Prostate gland (tissue), 2 donors: ENCODE data around the gene BCL6B. TPM values are rescaled to one million over a fixed set of nuclear protein-coding genes. Genes with fewer than 3 reads are reported as not detected.

ENCODE experiments used
- DNase-seq: peaks from one replicate; pipeline ENCODE4 v3.0.0-alpha.2; 2019; ENCODE audit warnings: low spot score
- H3K27ac ChIP-seq, 2 donors: fragments of 200-600 bp; sonication (generic); 2 replicates each; pipeline ENCODE4 v1.5.1; 2017 to 2019
- H3K27me3 ChIP-seq: fragments of 200-600 bp; sonication (generic); replicated peaks from 2 replicates; pipeline ENCODE4 v1.5.1; 2019; ENCODE audit not compliant: insufficient read depth
- H3K36me3 ChIP-seq, 2 donors: fragments of 200-600 bp; sonication (generic); 1 replicate in 1 of 2; 2 replicates in 1 of 2; pipeline versions ENCODE4 v1.5.1 to v1.8.1; 2017 to 2019
- H3K4me1 ChIP-seq: fragments of 200-600 bp; sonication (generic); replicated peaks from 2 replicates; pipeline ENCODE4 v1.5.1; 2019
- H3K4me3 ChIP-seq, 2 donors: fragments of 200-600 bp; sonication (generic); 2 replicates each; pipeline ENCODE4 v1.5.1; 2017 to 2019
- H3K9me3 ChIP-seq: fragments of 200-600 bp; sonication (generic); 2 replicates; pipeline ENCODE4 v1.5.1; 2017
- POLR2A ChIP-seq: fragments of 450-650 bp; IDR thresholded peaks from one replicate; pipeline ENCODE4 v1.6.1; 2016; ENCODE audit warnings: antibody characterized with exemption, mild to moderate bottlenecking
- POLR2AphosphoS5 ChIP-seq: sonication (generic); formaldehyde crosslinking; IDR thresholded peaks from one replicate; pipeline ENCODE4 v1.6.1; 2017; ENCODE audit warnings: antibody characterized with exemption
- WGBS: methylation state at CpG from one replicate; pipeline ENCODE4 v1.1.5; 2018; 5-methylcytosine and 5-hydroxymethylcytosine counted together
- intact Hi-C: fragments of 100-400 bp; cut with DNase I; formaldehyde crosslinking; loops from one replicate; pipeline ENCODE4 v1.14.2; 2022
- microRNA counts, 2 donors: library from miRNA; unstranded; fragments of <30 nt; microRNA quantifications; one replicate each; lab custom pipeline; 2016 to 2017
- small RNA-seq, 2 donors: library from RNA; depleted of rRNA; stranded (forward); fragments of <200 nt; gene quantifications; one replicate each; pipeline ENCODE3, GENCODE V24; 2016
- total RNA-seq, 2 donors: library from RNA; depleted of rRNA; stranded (reverse); fragments of >200 nt; gene quantifications; one replicate each; pipeline ENCODE4 v1.1.0, GENCODE V29; 2016
- TF ChIP-seq, protein P1 (sequence below), 4 experiments: fragments of 200-600 bp in 2 of 4; fragments of 450-650 bp in 2 of 4; sonication (generic) in 2 of 4; IDR thresholded peaks; 1 replicate in 3 of 4; 2 replicates in 1 of 4; pipeline ENCODE4 v1.5.1; 2016 to 2019; ENCODE audit warnings: antibody characterized with exemption in 4 of 4, mild to moderate bottlenecking in 2 of 4, moderate library complexity in 2 of 4

BCL6B gene
- total RNA-seq, 2 donors from 2014 or later, result 0.96 to 4.0 TPM

DNA sequence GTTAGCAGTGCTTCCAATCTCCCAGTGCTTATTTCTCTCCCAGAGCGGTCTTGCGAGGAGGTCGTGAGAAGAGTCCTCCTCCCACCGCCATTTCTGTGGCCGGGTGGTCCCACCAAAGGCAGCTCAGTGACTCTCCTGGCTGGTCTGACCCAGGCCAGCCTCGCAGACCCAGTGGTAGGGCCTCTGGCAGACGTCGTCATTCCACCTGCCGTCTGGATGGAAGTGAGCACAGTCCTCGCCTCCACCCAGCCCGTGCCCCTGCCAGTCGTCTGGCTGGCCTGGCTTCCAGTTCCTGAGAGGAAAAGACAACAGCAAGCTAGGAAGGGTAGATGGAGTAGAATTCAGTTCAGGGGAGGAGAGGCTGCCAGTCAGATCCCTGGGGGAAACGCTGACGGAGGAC is 52.1 kb downstream of the BCL6B start:
- Histone ChIP-seq H3K4me1 (no peaks in the 10 kb centered on the region), H3K36me3 (no peaks in the 10 kb centered on the region), H3K9me3 (no peaks in the 10 kb centered on the region), H3K27me3 (no peaks in the 10 kb centered on the region), H3K27ac (no peak overlapping the region), H3K4me3 (no peak overlapping the region)
- DNase-seq, result no peak
- 89% methylated on average over 13 of the region's 14 CpGs for WGBS
- intact Hi-C loops, result no loop called here
- TF ChIP-seq, protein P1, sequence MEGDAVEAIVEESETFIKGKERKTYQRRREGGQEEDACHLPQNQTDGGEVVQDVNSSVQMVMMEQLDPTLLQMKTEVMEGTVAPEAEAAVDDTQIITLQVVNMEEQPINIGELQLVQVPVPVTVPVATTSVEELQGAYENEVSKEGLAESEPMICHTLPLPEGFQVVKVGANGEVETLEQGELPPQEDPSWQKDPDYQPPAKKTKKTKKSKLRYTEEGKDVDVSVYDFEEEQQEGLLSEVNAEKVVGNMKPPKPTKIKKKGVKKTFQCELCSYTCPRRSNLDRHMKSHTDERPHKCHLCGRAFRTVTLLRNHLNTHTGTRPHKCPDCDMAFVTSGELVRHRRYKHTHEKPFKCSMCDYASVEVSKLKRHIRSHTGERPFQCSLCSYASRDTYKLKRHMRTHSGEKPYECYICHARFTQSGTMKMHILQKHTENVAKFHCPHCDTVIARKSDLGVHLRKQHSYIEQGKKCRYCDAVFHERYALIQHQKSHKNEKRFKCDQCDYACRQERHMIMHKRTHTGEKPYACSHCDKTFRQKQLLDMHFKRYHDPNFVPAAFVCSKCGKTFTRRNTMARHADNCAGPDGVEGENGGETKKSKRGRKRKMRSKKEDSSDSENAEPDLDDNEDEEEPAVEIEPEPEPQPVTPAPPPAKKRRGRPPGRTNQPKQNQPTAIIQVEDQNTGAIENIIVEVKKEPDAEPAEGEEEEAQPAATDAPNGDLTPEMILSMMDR (IDR thresholded peaks at IDR 0.05), result no peak
- TF ChIP-seq POLR2A (no peak), POLR2AphosphoS5 (no peak)

DNA sequence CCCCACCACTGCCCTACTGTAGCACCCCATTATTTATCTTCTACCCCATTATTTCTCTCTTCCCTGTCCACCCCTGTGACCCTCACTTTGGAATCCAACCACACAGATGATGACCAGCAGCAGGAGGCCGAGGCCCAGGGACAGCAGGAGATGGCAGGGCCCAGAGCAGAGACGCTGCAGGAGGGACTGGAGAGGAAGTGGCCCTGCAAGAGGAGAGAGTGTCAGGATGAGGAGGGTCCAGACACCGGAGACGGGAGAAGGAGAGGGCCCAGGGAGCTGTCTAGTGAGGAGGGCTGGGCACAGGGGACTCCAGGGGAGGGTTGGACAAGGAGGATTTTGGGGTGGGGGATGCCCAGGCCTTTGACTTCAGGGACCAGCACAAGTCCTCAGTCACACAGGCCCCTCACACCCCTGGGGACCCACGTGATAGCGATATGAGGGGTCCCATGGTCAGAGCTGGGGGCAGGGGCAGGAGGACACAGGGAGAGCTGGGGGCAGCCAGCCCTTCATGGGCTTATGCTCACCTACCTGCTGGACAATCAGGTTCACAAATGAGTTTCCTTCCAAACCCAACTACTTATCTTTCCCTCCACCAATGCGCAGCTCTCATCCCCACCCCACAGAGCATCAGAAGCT is 55.2 kb downstream of the BCL6B start:
- Histone ChIP-seq H3K9me3 (no peaks in the 10 kb centered on the region), H3K36me3 (no peaks in the 10 kb centered on the region), H3K27ac (no peak overlapping the region), H3K4me1 (no peaks in the 10 kb centered on the region), H3K4me3 (no peak overlapping the region), H3K27me3 (no peaks in the 10 kb centered on the region)
- intact Hi-C loops, result no loop called here
- TF ChIP-seq POLR2AphosphoS5 (no peak), POLR2A (no peak)
- TF ChIP-seq, protein P1 (IDR thresholded peaks at IDR 0.05), result no peak
- 89% methylated on average over 7 of the region's 7 CpGs for WGBS
- no peak for DNase-seq

DNA sequence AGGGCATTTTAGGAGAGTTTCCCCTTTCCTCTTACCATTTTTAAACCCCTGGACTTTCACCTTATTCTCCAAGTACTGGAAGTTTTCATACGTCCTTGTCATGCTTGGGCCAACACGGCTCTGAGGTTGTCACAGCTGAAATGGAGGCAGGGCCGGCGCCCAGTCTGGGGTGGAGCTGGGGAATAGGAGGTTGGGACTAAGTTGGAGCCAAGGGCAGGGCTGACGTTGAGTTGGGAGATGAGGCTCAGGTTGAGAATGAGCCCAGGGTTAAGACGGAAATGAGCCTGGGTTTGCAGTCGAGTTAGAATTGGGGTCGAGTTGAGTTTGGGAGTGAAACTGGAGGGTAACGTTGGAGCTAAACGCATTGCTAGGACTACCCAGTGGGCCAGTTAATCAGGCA is 55.9 kb downstream of the BCL6B start:
- H3K27me3 ChIP-seq, result no peaks in the 10 kb centered on the region
- H3K27ac ChIP-seq, result no peak overlapping the region
- H3K9me3 ChIP-seq, result no peaks in the 10 kb centered on the region
- no peak overlapping the region for H3K4me3 ChIP-seq
- TF ChIP-seq POLR2A, result no peak
- TF ChIP-seq, protein P1 (IDR thresholded peaks at IDR 0.05), result no peak
- TF ChIP-seq POLR2AphosphoS5, result no peak
- intact Hi-C loops, result no loop called here
- 89% methylated on average over 10 of the region's 10 CpGs for WGBS
- DNase-seq, result no peak
- no peaks in the 10 kb centered on the region for H3K36me3 ChIP-seq
- H3K4me1 ChIP-seq, result no peaks in the 10 kb centered on the region

MicroRNAs encoded within 50 kb of the gene (microRNA counts, 767-probe panel; counts per million panel counts)
- microRNA hsa-miR-195-5p (lab: Ali Mortazavi, UCI) (2,984 to 3,542 counts per million in 2 donors), microRNA hsa-miR-497-5p (lab: Ali Mortazavi, UCI) (2,063 to 2,682 counts per million in 2 donors)

Small RNAs within 50 kb of the gene (small RNA-seq; reads per million reads assigned to genes)
- 0 reads per million in 2 donors for gene AC120057.1

Other genes starting within 250 kb of the BCL6B start
- 1 to 10 TPM; 2.5 to 3.6 TPM for gene FBXO39, start 246.8 kb upstream of the BCL6B start, total RNA-seq
- 1 to 10 TPM in 1 of 2 donors, not detected in 1; 1.4 TPM for gene TEKT1, start 191.3 kb upstream of the BCL6B start, total RNA-seq
- under 1 TPM; 0.27 to 0.62 TPM for gene ALOX12, start 27.0 kb upstream of the BCL6B start, total RNA-seq
- 100 to 1,000 TPM; 348 to 418 TPM for gene RNASEK, start 10.4 kb upstream of the BCL6B start, total RNA-seq
- gene SLC16A13, start 13.0 kb downstream of the BCL6B start, total RNA-seq, result 1 to 10 TPM; 1.7 to 1.8 TPM
- 1 to 10 TPM; 1.8 to 2.3 TPM for gene SLC16A11, start 21.0 kb downstream of the BCL6B start, total RNA-seq
- 1 to 10 TPM in 1 of 2 donors, under 1 TPM in 1; 0.55 to 5.7 TPM for gene CLEC10A, start 57.2 kb downstream of the BCL6B start, total RNA-seq
- gene ASGR2, start 91.8 kb downstream of the BCL6B start, total RNA-seq, result under 1 TPM in 1 of 2 donors, not detected in 1; 0.41 TPM
- 1 to 10 TPM in 1 of 2 donors, under 1 TPM in 1; 0.50 to 9.4 TPM for gene ASGR1, start 156.3 kb downstream of the BCL6B start, total RNA-seq
- 10 to 100 TPM in 1 of 2 donors, 1 to 10 TPM in 1; 9.3 to 31.6 TPM for gene DLG4, start 196.8 kb downstream of the BCL6B start, total RNA-seq
- 100 to 1,000 TPM; 589 to 593 TPM for gene ACADVL, start 196.9 kb downstream of the BCL6B start, total RNA-seq
- 100 to 1,000 TPM in 1 of 2 donors, 10 to 100 TPM in 1; 52.3 to 116 TPM for gene DVL2, start 211.5 kb downstream of the BCL6B start, total RNA-seq
- gene PHF23, start 216.4 kb downstream of the BCL6B start, total RNA-seq, result 10 to 100 TPM; 41.2 to 92.5 TPM
- 100 to 1,000 TPM; 493 to 527 TPM for gene GABARAP, start 219.4 kb downstream of the BCL6B start, total RNA-seq
- 100 to 1,000 TPM in 1 of 2 donors, 10 to 100 TPM in 1; 61.2 to 107 TPM for gene CTDNEP1, start 228.7 kb downstream of the BCL6B start, total RNA-seq
- gene ELP5, start 229.2 kb downstream of the BCL6B start, total RNA-seq, result 10 to 100 TPM; 50.1 to 65.2 TPM
- 10 to 100 TPM; 42.0 to 45.8 TPM for gene CLDN7, start 239.4 kb downstream of the BCL6B start, total RNA-seq